Activated T-helper 1 cell treated with anti-CD3 and anti-CD28 coated beads, Interleukin-12 subunit alpha, Interleukin-12 subunit beta, Interleukin-2, Interleukin-4 antibody, amounts not matched to agents 30 ng/mL and 10 ng/mL and 1 ng/mL, durations not matched to agents 14 hours and 24 hours and 36 hours (primary cell): ENCODE data around the gene FRMD4A. TPM values are rescaled to one million over a fixed set of nuclear protein-coding genes. Genes with fewer than 3 reads are reported as not detected.

Experiments
- DNase-seq: peaks from one replicate; pipeline ENCODE4 v3.0.0; 2021; ENCODE audit warnings: low spot score
- H3K27ac Mint-ChIP-seq: one replicate; pipeline ENCODE4 v1.8.0; 2021; ENCODE audit warnings: mild to moderate bottlenecking, mixed read lengths
- H3K27me3 Mint-ChIP-seq: one replicate; pipeline ENCODE4 v1.8.0; 2022; ENCODE audit warnings: mild to moderate bottlenecking, moderate library complexity, mixed read lengths; ENCODE audit not compliant: insufficient read depth
- H3K36me3 Mint-ChIP-seq: one replicate; pipeline ENCODE4 v1.8.0; 2021; ENCODE audit warnings: low read depth, mixed read lengths
- H3K4me1 Mint-ChIP-seq: one replicate; pipeline ENCODE4 v1.8.0; 2021; ENCODE audit warnings: low read depth, mixed read lengths
- H3K4me3 Mint-ChIP-seq: one replicate; pipeline ENCODE4 v1.8.0; 2021; ENCODE audit warnings: mild to moderate bottlenecking, moderate library complexity, mixed read lengths
- H3K9me3 Mint-ChIP-seq: one replicate; pipeline ENCODE4 v1.8.0; 2021; ENCODE audit warnings: mixed read lengths
- intact Hi-C: fragments of 100-400 bp; cut with micrococcal nuclease; formaldehyde crosslinking; loops from one replicate; pipeline ENCODE4 v1.15.1; 2024
- total RNA-seq: library from RNA; stranded (reverse); gene quantifications from 2 replicates; pipeline ENCODE4 v1.2.3, GENCODE V29; 2022

Gene FRMD4A
- total RNA-seq, 1 donor from 2014 or later = 0.31 TPM

DNA sequence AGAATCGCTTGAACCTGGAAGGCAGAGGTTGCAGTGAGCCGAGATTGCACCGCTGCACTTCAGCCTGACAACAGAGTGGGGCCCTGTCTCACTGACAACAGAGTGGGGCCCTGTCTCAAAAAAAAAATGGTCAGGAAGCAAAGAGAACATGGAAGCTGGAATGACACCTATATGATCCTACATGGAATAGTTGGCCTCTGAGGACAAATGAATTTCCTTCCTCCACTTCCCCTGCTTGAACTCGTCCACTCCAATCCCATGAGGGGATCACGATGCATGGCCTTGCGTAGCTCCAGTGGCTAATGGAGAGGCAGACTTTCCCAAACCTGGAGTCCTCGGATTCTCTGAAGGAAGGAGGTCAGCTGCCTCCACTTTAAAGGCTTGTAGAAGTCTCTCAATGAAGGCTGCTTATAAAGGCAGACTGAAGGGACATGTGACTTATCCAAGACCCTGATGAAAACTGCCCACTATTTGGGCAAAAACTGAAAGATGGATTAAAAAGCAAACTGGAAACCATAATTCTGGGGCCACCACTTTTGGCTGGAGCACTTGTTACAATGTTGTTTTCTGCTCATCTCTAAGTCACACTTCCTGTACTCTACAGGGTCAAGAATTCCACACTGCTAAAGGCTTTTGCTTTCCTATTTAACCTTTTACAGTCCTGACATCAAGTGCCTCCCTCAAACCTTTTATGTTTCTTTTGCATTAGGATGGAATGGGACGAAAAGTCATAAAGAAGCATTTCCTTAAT, 529.4 kb downstream of the FRMD4A start:
- Mint-ChIP-seq H3K4me3 (no peak overlapping the region), H3K36me3 (no peaks in the 10 kb centered on the region), H3K4me1 (peaks cover 7% of the 10 kb centered on the region), H3K9me3 (no peaks in the 10 kb centered on the region), H3K27me3 (peaks cover 13% of the 10 kb centered on the region), H3K27ac (no peak overlapping the region)
- no peak for DNase-seq
- intact Hi-C loops = no loop called here

DNA sequence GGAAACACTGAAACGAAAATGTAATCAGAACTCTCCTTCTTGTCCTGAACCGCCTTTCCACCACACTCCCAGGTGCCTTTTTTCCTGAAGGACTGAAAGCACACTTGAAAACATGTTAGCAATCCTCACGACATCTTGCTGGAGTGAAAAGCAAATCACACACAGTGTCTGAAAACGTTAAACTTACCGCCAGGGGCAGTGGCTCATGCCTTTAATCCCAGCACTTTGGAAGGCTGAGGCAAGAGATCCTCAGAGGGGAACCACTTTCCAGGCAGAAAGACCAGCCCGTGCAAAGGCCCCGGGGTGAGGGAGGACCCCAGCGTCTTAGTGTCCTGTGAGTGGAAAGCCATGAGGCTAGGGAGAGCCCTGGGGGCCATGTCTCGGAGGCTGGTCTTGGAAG, 533.6 kb downstream of the FRMD4A start:
- no peak for DNase-seq
- intact Hi-C loops = no loop called here
- Mint-ChIP-seq H3K9me3 (no peaks in the 10 kb centered on the region), H3K27ac (no peak overlapping the region), H3K4me1 (peaks cover 22% of the 10 kb centered on the region), H3K36me3 (no peaks in the 10 kb centered on the region), H3K4me3 (no peak overlapping the region), H3K27me3 (peaks cover 7% of the 10 kb centered on the region)

DNA sequence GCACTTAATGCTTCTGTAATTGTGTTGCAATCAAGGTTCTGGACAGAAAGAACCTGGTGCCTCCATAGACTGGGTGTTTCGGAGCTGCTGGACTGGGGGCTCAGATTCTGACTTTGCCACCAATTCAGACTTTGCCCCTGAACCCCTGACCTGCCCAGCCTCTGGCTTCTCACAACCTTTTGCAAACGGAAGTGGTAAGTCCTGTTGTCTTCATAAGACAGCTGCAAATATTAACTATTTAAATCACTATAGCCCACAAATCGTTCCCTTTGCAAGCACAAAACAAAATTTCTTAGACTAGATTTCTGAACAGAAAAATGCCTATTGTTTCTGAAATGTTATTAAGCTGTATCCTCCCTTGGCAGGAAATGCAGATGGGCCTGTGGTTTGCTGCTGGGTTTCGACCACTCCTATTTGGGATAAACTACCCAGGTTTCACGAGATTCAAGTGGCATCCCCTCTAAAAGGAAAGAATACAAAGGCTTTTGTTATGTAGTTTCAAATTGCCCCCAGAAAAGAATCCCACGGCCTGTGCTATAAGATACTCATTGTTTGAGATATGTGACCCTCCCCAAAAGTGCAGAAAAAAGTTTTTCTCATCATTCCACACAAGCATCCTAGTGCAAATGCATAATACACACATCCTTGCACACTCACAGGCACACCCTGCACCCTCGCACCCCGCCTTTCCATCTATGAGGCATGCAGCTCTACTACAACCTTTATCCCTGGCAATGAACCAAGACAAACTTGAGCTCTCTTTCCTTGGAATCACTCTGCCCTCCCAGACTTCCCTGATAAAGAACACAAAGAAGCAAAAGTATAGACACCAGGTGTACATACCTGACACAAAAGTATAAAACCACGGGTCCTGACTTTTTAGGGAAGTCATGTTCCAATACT, 534.8 kb downstream of the FRMD4A start:
- Mint-ChIP-seq H3K4me3 (peak overlapping the region; percentile 8), H3K27ac (no peak overlapping the region), H3K9me3 (no peaks in the 10 kb centered on the region), H3K27me3 (peaks cover 4% of the 10 kb centered on the region), H3K36me3 (no peaks in the 10 kb centered on the region), H3K4me1 (peaks cover 22% of the 10 kb centered on the region)
- intact Hi-C loops = no loop called here
- DNase-seq = no peak

GRCh38 chr10:13794992-13795612, 535.6 kb downstream of the FRMD4A start:
- Mint-ChIP-seq H3K4me1 (peaks cover 22% of the 10 kb centered on the region), H3K9me3 (no peaks in the 10 kb centered on the region), H3K27ac (no peak overlapping the region), H3K27me3 (peaks cover 4% of the 10 kb centered on the region), H3K4me3 (peak overlapping the region; percentile 8), H3K36me3 (no peaks in the 10 kb centered on the region)
- no peak for DNase-seq
- intact Hi-C loops = no loop called here

DNA sequence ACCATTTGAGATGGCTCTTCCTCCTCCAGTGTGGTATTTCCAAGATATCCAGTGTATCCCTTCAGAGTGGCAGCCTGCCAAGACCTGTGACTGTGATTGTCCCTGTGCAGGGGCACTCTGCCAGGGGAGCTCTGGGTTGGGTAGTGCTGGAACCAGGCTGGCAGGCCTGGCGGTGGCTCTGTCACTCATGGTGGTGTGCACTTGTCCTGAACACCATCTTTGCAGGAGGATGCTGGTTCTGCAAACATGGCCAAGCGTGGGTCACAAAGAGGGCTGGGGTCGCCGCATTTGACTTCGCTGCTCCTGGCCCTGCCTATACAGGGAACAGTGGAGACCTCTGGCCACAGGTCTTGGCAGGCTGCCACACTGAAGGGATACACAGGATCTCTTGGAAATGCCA, 538.7 kb downstream of the FRMD4A start:
- Mint-ChIP-seq H3K4me1 (peaks cover 17% of the 10 kb centered on the region), H3K27ac (no peak overlapping the region), H3K36me3 (peaks cover 1% of the 10 kb centered on the region), H3K9me3 (no peaks in the 10 kb centered on the region), H3K27me3 (peaks cover 2% of the 10 kb centered on the region), H3K4me3 (no peak overlapping the region)
- no peak for DNase-seq
- intact Hi-C loops = no loop called here

GRCh38 chr10:13791483-13791882, 539.2 kb downstream of the FRMD4A start:
- no peak for DNase-seq
- no peak overlapping the region for H3K27ac Mint-ChIP-seq
- no peaks in the 10 kb centered on the region for H3K9me3 Mint-ChIP-seq
- H3K27me3 Mint-ChIP-seq = peaks cover 2% of the 10 kb centered on the region
- no peak overlapping the region for H3K4me3 Mint-ChIP-seq
- H3K36me3 Mint-ChIP-seq = peaks cover 3% of the 10 kb centered on the region
- peaks cover 17% of the 10 kb centered on the region for H3K4me1 Mint-ChIP-seq
- intact Hi-C loops = no loop called here

GRCh38 chr10:13790196-13790595, 540.5 kb downstream of the FRMD4A start:
- intact Hi-C loops = no loop called here
- no peak overlapping the region for H3K4me3 Mint-ChIP-seq
- H3K9me3 Mint-ChIP-seq = no peaks in the 10 kb centered on the region
- H3K27ac Mint-ChIP-seq = no peak overlapping the region
- peaks cover 4% of the 10 kb centered on the region for H3K4me1 Mint-ChIP-seq
- H3K36me3 Mint-ChIP-seq = peaks cover 3% of the 10 kb centered on the region
- peaks cover 2% of the 10 kb centered on the region for H3K27me3 Mint-ChIP-seq
- DNase-seq = no peak

DNA sequence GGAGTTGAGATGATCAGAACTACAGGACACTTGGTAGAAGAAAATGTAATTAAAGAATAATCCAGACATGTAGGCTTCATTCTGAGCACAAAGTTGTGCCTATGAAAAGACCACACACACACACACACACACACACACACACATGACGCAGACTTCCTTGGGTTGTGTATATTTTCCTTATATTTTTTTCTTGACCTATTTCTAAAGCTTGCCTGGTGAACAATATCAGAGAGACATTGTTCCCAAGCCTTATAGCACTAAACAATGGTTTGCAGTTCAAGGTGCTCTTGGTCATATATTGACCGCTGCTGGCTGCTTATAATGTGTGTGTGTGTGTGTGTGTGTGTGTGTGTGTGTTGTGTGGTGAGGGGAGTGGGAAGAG, 541.3 kb downstream of the FRMD4A start:
- Mint-ChIP-seq H3K4me3 (no peak overlapping the region), H3K36me3 (peaks cover 3% of the 10 kb centered on the region), H3K9me3 (no peaks in the 10 kb centered on the region), H3K27me3 (peaks cover 2% of the 10 kb centered on the region), H3K4me1 (no peaks in the 10 kb centered on the region), H3K27ac (peak overlapping the region; percentile 71)
- intact Hi-C loops = loop anchor here (5.0 to 10.0 kb wide), 3 partner anchors 813 to 1055 kb away; no protein-coding TSS in a partner anchor
- DNase-seq = no peak

DNA sequence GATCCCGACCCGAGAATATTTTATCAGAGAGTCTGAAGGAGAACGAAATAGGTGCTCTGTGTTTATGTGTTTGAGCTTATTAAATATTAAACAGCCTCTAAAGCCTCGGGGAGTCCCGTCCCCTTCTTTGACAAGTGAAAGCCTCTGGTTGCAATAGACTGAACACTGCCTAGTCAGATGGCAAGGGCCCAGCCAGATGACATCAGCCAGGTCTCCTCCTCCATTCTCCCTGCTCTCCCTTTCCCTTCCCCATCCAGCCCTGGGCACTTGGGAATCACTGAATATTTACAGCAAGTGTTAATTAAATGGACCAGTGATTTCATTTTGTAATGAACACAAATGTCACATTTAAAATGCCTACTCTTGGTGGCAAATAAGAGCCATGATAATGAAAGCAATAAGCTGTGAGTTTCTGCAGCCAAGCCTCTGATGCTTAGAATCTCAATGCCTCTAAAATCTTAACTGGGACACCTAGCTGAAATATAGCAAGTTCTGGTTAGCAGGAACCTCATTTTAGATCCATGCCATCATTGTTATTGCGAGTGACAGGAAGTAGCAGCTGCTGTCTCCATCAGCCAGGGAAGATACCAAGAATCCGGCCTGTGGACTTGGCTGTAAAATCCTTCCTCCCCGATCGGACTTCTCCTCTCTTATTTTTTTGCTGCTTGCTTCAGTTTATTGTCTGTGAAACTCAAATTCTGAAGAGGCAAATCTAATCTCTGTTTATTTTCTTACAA, 541.8 kb downstream of the FRMD4A start:
- Mint-ChIP-seq H3K27ac (peak overlapping the region; percentile 95), H3K36me3 (peaks cover 3% of the 10 kb centered on the region), H3K27me3 (peaks cover 2% of the 10 kb centered on the region), H3K4me1 (peaks cover 5% of the 10 kb centered on the region), H3K4me3 (no peak overlapping the region), H3K9me3 (no peaks in the 10 kb centered on the region)
- intact Hi-C loops = loop anchor here (5.0 to 10.0 kb wide), 3 partner anchors 813 to 1056 kb away; no protein-coding TSS in a partner anchor
- no peak for DNase-seq

GRCh38 chr10:13788320-13788600, 542.5 kb downstream of the FRMD4A start:
- Mint-ChIP-seq H3K9me3 (no peaks in the 10 kb centered on the region), H3K36me3 (peaks cover 3% of the 10 kb centered on the region), H3K27me3 (peaks cover 2% of the 10 kb centered on the region), H3K27ac (peak overlapping the region; percentile 95), H3K4me3 (peak overlapping the region; percentile 22), H3K4me1 (peaks cover 7% of the 10 kb centered on the region)
- intact Hi-C loops = loop anchor here (5.0 to 10.0 kb wide), 3 partner anchors 814 to 1057 kb away; no protein-coding TSS in a partner anchor
- no peak for DNase-seq

DNA sequence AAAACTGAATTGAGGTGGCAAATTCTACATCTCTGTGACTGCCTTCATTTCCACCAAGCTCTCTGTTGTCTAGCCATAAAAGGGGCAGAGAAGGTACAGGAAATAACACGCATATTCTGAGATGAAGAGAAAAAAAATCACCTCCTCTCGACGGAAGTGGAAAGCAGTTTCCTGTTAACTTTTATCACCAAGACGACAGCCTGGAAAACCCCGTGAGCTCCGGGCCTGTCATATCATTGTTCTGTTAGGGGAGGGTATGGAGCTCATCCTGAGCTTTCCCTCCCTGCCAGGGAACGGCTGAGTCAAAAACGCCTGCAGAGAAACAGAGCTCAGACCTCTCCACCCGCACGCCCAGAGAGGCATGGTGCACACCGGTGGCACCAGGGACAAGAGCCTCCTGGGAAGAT, 543.7 kb downstream of the FRMD4A start:
- peak overlapping the region; percentile 68 for H3K4me3 Mint-ChIP-seq
- no peaks in the 10 kb centered on the region for H3K9me3 Mint-ChIP-seq
- intact Hi-C loops = loop anchor here (1.0 to 10.0 kb wide), 7 partner anchors 201 to 1058 kb away; partner anchors contain the start of gene PRPF18

GRCh38 chr10:13784067-13784466, 546.7 kb downstream of the FRMD4A start:
- intact Hi-C loops = loop anchor here (10.0 kb wide), 2 partner anchors 881 to 1061 kb away; no protein-coding TSS in a partner anchor
- H3K4me1 Mint-ChIP-seq = peaks cover 7% of the 10 kb centered on the region
- peaks cover 3% of the 10 kb centered on the region for H3K36me3 Mint-ChIP-seq
- no peaks in the 10 kb centered on the region for H3K9me3 Mint-ChIP-seq
- H3K27me3 Mint-ChIP-seq = peaks cover 8% of the 10 kb centered on the region
- no peak for DNase-seq
- no peak overlapping the region for H3K27ac Mint-ChIP-seq
- H3K4me3 Mint-ChIP-seq = no peak overlapping the region

More for the DNA sequence above, 543.7 kb downstream of the FRMD4A start:
- DNase-seq = peak; percentile 79
- H3K36me3 Mint-ChIP-seq = peaks cover 3% of the 10 kb centered on the region
- peak overlapping the region; percentile 95 for H3K27ac Mint-ChIP-seq
- peaks cover 2% of the 10 kb centered on the region for H3K27me3 Mint-ChIP-seq
- peaks cover 7% of the 10 kb centered on the region for H3K4me1 Mint-ChIP-seq
